HG03521 (cell line): ENCODE measurements around the gene IL11.

Experiments used
- ATAC-seq: cut with Tn5 transposase; IDR thresholded peaks from one replicate; pipeline ENCODE4 v1.9.1; 2021; ENCODE audit warnings: mild to moderate bottlenecking, moderate library complexity; ENCODE audit not compliant: unreplicated experiment

The IL11 gene

DNA sequence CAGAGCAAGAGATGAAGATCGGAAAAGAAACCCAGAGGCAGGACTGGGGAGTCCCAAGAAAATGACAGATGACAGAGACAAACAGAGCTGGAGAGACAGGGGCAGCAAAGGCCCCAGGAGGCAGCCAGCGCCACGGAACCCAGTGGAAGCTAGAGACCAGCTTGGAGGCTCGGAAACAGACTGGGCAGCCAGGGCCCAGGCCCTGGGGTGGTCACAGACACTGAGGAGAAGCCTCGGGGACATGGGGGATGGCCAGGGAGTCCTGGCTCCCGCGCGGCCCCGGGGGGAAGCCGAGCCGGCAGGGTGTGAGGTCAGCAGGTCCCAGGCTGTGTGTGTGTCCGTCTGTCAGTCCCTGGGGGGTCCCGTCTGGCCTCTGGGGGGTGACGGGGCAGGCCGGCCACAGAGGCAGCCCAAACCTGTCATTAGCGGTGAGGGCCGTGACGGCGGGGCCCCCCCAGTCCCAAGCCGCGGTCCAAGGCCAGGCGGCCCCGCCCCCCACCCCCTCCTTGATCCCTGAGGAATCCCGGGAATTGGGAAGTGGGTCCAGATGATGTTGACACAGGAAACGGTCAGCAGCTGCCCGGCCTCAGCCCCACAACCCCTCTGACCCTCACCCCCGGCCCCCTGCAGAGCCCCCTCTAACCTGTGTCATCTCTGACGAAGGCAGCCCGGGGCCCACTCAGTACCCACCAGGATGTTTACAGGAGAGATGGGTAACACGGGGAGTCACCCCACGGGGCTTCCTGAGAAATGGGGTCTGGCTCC is 3.9 kb upstream of the IL11 start:
- no peak for ATAC-seq

DNA sequence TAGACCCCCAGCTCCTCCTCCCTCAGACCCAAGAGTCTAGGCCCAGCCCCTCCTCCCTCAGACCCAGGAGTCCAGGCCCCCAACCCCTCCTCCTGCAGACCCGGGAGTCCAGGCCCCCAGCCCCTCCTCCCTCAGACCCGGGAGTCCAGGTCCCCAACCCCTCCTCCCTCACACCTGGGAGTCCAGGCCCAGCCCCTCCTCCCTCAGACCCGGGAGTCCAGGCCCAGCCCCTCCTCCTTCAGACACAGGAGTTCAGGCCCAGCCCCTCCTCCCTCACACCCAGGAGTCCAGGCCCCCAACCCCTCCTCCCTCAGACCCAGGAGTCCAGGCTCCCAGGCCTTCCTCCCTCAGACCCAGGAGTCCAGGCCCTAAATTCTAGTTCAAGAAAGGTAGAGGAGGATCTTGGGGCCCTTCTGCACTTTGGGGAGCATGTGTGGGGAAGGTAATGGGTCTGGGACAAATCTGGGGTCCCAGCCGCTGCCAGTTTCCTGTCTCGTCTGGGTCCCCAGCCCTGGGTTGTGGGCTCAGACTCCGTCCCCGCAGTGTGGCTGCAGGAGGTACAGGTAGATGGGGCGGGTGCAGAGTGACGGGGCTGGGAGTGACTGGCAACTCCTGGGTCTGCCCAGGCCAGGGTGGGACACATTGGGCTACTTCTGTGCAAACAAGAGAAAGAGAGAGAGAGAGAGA is 3.2 kb upstream of the IL11 start:
- ATAC-seq, result no peak

DNA sequence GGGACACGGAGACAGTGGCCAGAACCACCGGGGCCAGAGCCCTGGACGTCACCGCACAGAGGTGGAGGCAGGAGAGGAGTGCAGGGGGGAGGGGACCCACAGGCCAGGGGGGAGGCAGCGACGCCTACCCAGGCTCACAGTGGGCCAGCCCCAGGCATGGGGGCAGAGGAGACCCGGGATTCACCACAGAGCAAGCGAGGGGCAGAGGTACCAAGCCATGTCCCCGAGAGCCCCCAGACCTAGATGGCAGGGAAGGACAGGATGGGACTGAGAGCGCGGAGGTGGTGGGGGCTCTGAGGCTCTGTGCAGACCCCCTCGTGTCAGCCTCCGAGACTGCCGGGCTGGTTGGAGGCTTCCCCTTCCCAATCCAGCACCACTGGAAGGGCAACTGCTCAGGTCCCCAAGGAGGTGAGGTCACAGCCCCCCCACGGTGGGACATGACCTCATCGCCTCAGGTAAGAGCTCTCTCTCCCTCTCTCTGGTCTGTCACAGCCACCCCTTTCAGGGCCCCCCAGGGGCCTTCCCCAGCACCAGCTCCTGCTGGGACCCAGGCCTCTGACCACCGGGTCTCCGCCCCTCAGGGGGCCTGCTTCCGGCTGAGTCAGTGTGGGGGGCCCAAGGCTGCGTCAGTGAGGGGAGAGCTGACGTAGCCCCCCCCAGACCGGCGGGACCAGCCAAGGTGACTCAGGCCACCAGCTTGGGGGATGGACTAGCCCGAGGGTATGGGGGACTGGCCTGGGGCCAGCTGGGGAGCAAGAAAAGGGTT is 2.2 kb upstream of the IL11 start:
- ATAC-seq, result no peak

DNA sequence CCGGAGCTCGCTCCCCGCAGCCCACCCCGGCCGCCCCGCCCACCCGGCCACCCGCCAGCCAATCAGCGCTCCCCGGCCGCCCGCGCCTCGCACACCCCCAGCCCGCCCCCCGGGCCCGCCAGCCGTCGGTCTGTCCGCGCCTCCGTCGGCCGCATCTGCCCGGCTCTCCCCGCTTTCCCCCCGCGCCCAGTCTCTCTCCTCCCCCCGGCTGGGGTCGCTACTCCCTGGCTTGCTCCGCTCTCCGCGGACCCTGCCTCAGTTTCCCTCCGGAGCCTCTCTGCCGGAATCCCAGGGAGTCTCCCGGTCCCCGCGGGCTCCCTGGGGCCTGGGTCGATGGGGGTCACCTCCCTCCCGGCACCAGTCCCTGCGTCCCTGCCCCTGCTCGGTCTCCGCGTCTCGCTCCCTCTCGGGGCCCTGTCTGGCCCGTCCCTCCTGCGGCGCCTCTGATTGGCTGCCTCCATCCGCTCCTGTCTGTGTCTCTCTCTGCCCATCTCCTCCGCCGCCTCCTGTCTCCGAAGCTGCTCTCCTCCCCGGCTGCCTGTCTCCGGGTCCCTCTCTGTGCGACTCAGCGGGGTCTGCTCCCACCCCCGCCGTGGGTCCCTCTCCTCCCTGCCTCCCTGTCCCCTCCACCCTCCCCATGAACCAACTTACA is 484 bp downstream of the IL11 start:
- no peak for ATAC-seq

DNA sequence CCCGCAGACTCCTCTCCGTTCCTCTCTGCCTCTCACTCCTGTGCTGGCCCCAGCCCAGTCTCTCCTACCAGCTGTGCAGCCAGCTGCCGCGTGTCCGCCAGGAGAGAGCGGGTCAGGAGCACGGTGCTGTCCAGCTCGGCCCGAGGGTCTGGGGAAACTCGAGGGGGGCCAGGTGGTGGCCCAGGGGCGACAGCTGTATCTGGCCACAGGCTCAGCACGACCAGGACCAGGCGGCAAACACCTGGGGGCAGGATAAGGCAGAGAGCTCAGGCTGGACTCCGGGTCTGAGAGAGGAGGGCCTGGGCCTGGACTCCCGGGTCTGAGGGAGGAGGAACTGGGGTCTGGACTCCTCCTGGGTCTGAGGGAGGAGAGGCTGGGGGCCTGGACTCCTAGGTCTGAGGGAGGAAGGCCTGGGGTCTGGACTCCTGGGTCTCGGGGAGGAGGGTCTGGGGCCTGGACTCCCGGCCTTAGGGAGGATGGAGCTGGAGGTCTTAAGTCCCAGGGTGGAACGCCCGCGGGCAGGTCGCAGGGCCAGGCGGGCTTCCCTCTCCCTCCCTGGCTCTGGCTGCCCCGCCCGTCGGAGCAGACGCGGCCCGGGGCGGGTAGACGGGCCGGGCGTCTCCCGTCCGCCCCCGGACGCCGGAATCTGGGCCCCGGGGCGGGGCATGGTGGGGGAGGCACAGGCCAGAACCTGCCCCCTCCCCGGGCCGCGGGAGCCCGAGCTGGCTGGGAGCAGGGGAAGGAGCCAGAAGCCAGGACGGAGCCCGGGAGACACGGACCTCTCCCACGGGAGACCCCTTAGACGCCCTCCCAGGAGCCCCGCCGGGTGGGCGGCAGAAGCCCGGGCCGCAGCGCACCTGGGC is 1.3 kb downstream of the IL11 start:
- ATAC-seq, result no peak

DNA sequence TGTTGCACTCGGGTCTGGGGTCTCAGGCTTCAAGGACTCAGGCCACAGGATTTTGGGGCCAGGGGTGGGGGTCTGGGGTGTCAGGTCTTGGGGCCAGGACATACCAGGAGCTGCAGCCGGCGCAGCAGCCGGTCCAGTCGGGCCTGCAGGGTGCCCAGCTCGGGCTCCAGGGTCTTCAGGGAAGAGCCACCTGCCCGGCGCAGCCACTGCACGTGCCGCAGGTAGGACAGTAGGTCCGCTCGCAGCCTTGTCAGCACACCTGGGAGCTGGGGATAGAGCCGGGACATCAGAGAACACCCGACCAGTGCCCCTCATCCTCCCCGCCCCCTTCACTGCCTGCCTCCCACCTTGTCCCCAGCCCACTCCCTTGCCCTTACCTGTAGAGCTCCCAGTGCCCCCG is 2.2 kb downstream of the IL11 start:
- no peak for ATAC-seq

DNA sequence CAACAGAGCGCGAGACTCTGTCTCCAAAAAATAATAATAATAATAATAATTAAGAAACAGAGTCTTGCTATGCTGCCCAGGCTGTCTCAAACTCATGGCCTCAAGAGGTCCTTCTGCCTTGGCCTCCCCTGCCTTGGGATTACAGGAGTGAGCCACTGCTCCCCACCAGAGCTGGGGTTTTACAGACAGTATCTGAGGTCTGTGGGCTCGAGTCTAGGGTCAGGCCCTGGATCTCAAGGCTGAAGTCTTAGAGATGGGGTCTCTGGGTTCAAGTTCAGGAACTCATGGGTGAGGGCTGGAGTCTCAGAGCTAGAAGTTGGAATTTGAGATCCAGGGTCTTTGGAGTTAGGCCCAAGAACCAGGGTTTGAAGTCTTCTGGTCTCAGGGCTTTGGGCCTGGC is 3.5 kb downstream of the IL11 start:
- no peak for ATAC-seq

DNA sequence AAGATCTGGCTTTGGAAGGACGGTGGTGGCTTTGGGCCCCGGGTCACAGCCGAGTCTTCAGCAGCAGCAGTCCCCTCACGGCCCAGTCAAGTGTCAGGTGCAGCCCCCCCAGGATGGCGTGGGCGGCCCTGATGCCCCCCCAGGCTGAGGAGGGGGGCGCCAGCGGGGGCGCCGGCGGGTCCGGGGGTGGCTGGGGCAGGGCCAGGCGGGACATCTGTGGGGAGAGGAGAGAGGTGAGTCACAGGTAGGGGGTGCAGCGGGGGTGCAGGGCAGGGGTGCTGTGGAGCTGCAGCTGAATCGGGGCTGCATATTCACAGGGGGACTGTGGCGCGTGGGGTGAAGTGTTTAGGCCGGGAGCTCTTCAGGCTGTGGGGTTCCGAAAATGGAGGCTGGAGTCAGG is 4.3 kb downstream of the IL11 start:
- no peak for ATAC-seq

DNA sequence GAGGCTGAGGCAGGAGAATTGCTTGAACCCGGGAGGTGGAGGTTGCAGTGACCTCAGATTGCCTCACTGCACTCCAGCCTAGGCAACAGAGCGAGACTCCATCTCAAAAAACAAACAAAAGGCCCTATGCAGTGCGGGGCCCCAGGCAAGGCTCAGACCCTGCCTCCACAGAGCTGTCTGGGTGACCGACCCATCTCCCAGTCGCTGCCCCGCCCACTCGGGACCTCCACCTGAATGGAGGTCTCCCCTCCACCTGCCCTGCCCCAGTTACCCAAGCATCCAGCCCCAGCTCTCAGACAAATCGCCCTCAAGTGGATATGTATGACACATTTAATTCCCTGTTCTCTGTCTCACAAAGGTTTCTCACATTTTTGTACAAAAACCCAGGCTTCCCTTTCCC is 5.0 kb downstream of the IL11 start:
- ATAC-seq, result no peak

DNA sequence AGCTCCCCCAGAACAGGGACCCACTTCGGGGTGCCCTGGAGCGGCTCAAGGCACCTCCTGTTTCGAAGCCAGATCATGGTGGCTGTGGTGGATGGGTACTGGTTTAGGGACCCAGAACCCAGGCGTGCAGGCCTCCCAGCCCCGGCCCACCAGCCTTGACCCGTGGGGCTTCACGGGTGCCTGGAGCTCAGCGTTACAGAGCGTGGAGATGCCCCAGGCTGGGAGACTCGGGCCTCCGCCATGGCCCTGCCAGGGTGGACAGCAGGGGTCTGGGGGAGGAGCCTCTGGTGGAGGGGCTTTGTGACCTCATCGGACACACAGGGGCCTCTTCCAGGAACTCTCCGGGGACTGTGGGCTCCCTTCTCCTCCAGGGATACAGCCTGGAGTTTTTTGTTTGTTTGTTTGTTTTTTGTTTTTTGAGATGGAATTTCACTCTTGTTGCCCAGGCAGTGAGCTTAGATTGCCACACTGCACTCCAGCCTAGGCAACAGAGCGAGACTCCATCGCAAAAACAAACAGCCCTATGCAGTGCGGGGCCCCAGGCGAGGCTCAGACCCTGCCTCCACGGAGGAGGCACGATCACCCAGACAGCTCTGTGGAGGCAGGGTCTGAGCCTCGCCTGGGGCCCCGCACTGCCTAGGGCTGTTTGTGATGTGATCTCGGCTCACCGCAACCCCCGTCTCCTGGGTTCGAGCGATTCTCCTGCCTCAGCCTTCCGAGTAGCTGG is 7.1 kb downstream of the IL11 start, which contains the start of gene GARIN5B:
Gene GARIN5B, minus strand, starts transcription at position 271 of the 727 bp plus-strand sequence. Its CDS starts 194 bp downstream, at position 77.
- no peak for ATAC-seq

DNA sequence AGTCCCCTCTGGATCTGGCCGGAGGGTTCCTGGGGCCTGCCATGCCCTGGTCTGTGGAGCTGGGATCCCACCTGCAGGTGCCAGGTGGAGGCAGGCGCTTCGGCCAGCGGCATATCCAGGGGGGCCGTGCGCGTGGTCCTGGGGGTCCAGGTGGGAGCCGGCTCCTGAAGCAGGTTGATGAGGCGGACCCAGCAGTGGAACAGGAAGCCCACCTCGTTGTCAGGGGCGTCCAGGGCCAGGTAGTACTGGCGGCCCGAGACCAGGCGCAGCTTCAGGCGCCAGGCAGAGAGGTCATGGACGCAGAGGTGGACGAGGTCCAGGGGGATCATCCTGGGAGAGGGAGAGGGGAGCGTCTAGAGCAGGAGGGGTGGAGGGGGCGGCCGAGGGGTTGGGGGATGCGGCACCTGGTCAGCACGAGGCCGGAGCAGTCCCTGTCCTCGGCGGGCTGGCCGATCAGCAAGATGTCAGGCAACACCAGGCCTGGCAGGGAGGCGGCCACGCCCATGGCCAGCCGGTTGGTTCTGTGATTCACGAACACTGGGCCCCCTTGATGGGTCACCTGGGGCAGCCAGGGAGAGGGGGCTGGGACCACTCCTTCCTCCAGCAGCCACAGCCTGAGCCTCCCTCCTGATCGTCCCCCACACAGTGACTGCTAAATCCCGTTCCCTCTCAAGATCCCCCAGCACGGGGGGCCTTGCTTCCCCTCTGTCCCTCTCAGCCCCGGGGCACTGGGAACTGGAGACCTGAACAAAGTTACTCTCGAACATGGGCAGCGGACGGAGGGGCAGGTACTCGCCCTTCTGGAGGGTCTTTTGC is 7.9 kb downstream of the IL11 start:
- no peak for ATAC-seq

DNA sequence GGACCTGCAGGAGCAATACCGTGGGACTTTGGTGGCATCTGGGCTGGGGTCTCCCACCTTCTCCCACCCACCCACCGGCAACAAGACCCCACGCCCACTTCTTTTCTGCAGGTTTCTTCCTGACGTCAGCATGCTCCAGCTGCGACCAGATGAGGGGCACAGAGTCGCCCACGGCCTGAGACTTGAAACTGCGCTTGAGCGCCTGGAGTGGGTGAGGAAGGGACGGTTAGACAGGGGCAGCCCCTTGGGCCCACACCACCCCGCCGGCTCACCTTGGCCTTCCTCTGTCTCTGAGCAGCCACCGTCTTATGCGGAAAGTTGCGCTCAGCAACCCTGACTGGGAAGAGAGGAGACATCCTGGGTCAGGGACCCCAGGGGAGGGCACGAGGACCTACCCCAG is 9.4 kb downstream of the IL11 start:
- no peak for ATAC-seq

DNA sequence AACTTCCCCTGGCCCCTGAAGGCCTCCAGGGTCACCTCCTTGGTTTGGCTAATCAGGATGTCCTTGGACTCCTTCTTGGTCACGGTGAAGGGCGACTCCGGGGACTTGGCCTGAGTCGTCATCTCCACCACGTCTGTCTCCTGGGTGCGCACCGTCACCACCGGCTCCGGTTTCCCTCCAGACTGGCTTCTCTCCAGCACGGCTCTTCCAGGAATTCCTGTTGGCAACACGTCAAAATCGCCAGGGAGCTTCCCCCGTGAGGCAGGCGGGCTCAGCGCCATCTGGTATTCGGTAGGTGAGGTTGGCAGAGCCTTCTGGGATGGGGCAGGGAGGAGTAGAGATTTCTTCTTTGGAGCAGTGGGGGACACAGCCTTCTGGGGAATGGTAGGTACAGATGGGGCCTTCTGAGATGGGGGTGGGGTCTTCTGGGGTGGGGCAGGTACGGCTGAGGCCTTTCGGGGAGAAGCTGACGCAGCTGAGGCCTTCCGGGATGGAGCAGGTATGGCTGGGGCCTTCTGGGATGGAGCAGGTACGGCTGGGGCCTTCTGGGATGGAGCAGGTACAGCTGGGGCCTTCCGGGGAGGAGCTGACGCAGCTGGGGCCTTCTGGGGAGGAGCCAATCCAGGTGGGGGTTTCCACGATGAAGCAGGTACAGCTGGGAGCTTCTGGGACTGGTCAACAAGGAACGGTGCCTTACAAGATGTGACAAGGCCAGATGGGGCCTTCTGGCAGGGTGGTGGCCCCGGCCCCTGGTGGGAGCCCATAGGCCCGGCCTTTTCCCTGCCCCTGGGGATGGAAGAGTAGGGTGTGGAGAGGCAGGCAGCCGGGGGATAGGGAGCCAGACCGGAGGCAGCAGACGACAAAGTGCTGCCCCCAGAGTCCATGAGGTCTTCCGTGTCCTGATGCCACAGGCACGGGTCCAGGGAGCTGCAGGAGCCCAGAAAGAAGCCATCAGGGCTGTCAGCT is 11.0 kb downstream of the IL11 start:
- ATAC-seq, result no peak

DNA sequence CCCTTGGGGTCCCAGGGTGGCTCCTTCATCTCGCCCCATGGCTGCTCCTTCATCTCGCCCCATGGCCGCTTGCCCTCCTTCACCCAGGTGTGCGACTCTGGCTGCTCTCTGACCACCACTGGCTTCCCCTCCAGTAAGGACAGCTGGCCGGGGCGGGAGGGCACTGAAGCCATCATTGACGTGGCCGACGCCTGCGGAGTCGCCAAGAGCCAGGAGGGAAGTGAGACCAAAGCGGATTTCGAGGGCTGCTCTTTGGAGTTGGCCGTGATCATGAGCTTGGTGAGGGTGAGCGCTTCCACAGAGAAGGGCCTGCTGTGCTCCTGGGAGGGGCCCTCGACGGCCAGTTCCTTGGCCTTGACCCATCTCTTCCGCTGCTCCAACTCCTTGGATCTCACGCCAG is 11.8 kb downstream of the IL11 start:
- no peak for ATAC-seq

DNA sequence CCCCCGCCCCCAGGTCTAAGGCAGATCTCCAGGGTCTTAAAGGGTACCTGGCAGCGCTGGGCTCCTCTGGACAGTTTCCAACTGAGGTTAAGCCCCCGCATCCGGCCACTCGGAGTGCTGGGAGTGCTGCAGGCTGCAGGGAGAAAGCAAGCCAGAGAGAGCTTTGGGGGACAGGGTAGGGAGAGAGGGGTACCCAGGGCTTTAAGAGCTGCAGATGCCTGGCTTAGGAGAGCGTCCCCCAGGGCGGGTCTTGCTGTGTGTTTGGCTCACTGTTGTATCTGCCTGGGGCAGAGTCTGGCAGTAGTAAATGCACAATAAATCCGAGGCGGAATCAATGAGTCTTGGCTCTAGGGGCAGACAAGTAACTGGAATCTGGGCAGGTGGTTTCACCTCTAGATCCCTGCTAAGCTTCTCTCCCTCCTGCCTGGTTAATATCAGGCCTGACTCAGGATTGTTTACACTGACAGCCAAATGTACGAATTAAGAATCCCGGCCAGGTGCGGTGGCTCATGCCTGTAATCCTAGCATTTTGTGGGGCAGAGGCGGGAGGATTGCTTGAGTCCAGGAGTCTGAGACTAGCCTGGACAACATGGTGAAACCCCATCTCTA is 14.9 kb downstream of the IL11 start:
- ATAC-seq, result no peak

DNA sequence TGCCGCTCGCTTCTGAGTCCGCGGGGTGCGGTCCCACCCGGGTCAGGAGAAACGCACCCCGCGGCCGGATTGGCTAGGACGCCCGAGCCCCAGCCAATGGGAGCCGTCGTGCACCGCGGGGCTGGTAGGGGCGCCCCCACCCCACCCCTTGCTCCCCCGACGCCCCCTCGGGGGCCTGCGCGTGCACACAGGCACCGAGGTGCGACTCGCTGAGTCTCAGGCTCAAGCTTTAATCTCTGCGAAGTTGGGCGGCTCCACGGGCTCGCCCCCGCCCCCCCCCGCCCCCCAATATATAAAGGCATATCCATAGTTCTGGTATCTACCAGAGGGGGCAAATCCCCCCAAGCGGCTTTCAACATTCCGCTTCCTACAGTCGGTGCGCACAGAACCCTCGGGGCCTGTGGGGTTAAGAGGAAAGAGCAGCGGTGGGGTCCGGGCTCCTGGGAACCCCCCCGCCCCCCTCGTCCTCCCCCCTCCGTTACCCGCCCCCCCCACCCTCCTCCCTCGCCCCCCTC is 15.5 kb downstream of the IL11 start, which contains the start of gene COX6B2:
Gene COX6B2, minus strand, starts transcription at position 22 of the 515 bp plus-strand sequence. CDS start 198 bp downstream, outside the sequence.
- ATAC-seq, result no peak
